22Rv1 (cell line): ENCODE data around the gene TRPC4AP.

Experiments
- CTCF ChIP-seq: fragments of 450-650 bp; IDR thresholded peaks from 2 replicates; pipeline ENCODE4 v1.5.1; 2017; ENCODE audit warnings: mild to moderate bottlenecking
- ZFX ChIP-seq: fragments of 450-650 bp; IDR thresholded peaks from 2 replicates; pipeline ENCODE4 v1.6.1; 2017; ENCODE audit warnings: antibody characterized with exemption, borderline replicate concordance

GRCh38 chr20:34967421-34967820, 125.2 kb downstream of the TRPC4AP start:
- TF ChIP-seq CTCF (no peak), ZFX (no peak)
